ENCODE results near the gene IL37.

Gene IL37

DNA sequence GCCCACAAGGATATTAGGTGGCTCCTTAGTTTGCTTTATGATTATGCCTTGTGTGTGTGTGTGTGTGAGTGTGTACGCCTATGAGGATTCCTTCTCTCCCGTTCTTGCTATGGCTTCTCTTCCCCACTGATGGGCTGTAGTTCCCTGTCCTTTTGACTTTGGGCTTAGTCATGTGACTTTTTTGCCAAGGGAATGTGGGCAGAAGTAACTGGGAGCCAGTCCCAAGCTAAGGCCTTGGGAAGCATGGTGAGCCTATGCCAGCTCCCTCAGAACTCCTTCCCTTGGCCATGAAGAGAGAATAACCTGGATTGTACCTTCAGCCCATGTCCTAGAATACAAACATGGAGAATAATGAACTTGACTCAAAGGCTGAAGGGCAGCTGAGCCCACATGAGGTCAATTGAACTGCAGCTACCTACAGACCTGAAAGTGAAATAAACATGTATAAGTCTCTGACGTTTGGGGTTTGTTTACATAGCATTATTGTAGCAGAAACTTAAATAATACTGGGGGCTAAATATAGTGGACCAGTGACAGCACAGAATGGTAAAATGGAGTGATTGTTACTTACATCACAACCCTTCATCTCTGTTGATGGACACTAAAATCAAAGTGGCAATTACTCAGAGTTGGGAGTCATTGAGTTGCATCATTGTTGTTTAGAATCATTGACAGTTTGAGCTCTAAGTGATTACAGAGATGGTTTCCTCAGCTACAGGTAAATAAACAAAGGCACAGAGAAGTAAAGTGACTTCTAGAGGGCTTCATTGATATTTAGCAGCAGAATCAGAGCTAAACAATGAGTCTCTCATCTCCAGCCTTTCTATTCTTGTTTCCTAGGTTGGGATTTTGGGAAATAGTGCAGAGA is 51.6 kb downstream of the IL37 start:
- DNase-seq (ENCODE audit: low read depth): no peak
- H3K4me3 ChIP-seq (ENCODE audit: low read depth, low read length): no peak overlapping the region
- TF ChIP-seq, protein P1, sequence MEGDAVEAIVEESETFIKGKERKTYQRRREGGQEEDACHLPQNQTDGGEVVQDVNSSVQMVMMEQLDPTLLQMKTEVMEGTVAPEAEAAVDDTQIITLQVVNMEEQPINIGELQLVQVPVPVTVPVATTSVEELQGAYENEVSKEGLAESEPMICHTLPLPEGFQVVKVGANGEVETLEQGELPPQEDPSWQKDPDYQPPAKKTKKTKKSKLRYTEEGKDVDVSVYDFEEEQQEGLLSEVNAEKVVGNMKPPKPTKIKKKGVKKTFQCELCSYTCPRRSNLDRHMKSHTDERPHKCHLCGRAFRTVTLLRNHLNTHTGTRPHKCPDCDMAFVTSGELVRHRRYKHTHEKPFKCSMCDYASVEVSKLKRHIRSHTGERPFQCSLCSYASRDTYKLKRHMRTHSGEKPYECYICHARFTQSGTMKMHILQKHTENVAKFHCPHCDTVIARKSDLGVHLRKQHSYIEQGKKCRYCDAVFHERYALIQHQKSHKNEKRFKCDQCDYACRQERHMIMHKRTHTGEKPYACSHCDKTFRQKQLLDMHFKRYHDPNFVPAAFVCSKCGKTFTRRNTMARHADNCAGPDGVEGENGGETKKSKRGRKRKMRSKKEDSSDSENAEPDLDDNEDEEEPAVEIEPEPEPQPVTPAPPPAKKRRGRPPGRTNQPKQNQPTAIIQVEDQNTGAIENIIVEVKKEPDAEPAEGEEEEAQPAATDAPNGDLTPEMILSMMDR (IDR thresholded peaks at IDR 0.05; ENCODE audit: low read depth, low read length, missing control alignments): no peak
- in situ Hi-C loops (cut with HindIII; ENCODE audit: low sequenced_read_pairs): no loop called here

DNA sequence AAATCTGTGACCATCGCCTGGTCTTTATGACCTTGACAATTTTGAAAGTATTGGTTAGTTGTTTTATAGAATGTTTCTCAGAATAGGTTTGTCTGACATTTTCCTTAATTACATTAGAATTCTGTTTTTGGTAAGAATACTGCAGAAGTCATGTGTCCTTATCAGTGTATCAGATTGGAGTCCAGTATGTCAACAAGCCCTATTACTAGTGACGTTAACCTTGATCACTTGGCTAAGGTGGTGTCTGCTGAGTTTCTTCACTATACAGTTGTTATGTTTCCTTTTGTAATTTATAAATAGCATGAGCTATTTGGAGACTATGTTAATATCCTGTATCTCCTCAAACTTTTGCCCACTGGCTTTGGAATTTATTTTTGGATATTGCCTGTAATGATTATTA is 56.1 kb downstream of the IL37 start:
- no peak overlapping the region for H3K4me3 ChIP-seq (ENCODE audit: low read depth, low read length)
- TF ChIP-seq, protein P1 (IDR thresholded peaks at IDR 0.05; ENCODE audit: low read depth, low read length, missing control alignments): no peak
- in situ Hi-C loops (cut with HindIII; ENCODE audit: low sequenced_read_pairs): no loop called here
- no peak for DNase-seq (ENCODE audit: low read depth)

Data from astrocyte of the cerebellum (primary cell).